Stimulated activated naive CD8-positive, alpha-beta T cell treated with anti-CD3 and anti-CD28 coated beads, Interleukin-15, Interleukin-2, amounts not matched to agents 100 ng/mL and 50 ng/mL, for 24 hours (primary cell): ENCODE data around the gene CACNB4.

Experiments
- H3K27ac Mint-ChIP-seq: one replicate; pipeline ENCODE4 v1.8.0; 2021; ENCODE audit warnings: mild to moderate bottlenecking, mixed read lengths
- H3K27me3 Mint-ChIP-seq: one replicate; pipeline ENCODE4 v1.8.0; 2021; ENCODE audit warnings: mixed read lengths
- H3K36me3 Mint-ChIP-seq: one replicate; pipeline ENCODE4 v1.8.0; 2021; ENCODE audit warnings: low read depth, mixed read lengths
- H3K4me1 Mint-ChIP-seq: one replicate; pipeline ENCODE4 v1.8.0; 2021; ENCODE audit warnings: low read depth, mixed read lengths
- H3K4me3 Mint-ChIP-seq: one replicate; pipeline ENCODE4 v1.8.0; 2021; ENCODE audit warnings: mild to moderate bottlenecking, mixed read lengths
- H3K9me3 Mint-ChIP-seq: one replicate; pipeline ENCODE4 v1.8.0; 2021; ENCODE audit warnings: mixed read lengths

The CACNB4 gene

GRCh38 chr2:151860210-151860609, 238.6 kb downstream of the CACNB4 start:
- no peaks in the 10 kb centered on the region for H3K4me1 Mint-ChIP-seq
- no peaks in the 10 kb centered on the region for H3K36me3 Mint-ChIP-seq
- H3K4me3 Mint-ChIP-seq, result no peak overlapping the region
- H3K27me3 Mint-ChIP-seq, result peaks cover 5% of the 10 kb centered on the region
- no peaks in the 10 kb centered on the region for H3K9me3 Mint-ChIP-seq
- H3K27ac Mint-ChIP-seq, result no peak overlapping the region

GRCh38 chr2:151857650-151858049, 241.2 kb downstream of the CACNB4 start:
- Mint-ChIP-seq H3K4me3 (no peak overlapping the region), H3K4me1 (no peaks in the 10 kb centered on the region), H3K27me3 (no peaks in the 10 kb centered on the region), H3K36me3 (no peaks in the 10 kb centered on the region), H3K27ac (no peak overlapping the region), H3K9me3 (no peaks in the 10 kb centered on the region)

DNA sequence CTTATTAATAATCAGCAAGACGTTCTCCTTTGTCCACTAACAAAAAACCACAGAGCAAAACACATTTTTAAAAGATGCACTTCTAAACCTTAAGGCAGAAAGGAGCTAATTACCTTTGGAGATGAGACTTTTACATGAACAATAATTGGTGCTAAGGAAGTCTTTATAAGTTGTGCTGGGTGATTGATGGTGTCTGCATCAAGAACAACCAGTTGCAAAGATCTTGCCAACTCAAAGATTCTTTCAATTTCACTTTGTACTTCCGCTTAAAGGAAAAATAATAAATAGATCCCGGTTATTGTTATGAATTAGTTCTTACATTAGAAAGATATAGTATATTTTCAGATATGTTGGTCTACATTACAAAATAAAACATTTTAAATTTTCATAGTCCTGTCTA, 243.7 kb downstream of the CACNB4 start:
- H3K27ac Mint-ChIP-seq, result no peak overlapping the region
- no peaks in the 10 kb centered on the region for H3K9me3 Mint-ChIP-seq
- no peak overlapping the region for H3K4me3 Mint-ChIP-seq
- H3K4me1 Mint-ChIP-seq, result no peaks in the 10 kb centered on the region
- H3K36me3 Mint-ChIP-seq, result no peaks in the 10 kb centered on the region
- H3K27me3 Mint-ChIP-seq, result no peaks in the 10 kb centered on the region

- no peaks in the 10 kb centered on the region for H3K27me3 Mint-ChIP-seq
- no peaks in the 10 kb centered on the region for H3K9me3 Mint-ChIP-seq
- H3K36me3 Mint-ChIP-seq, result no peaks in the 10 kb centered on the region
- no peak overlapping the region for H3K27ac Mint-ChIP-seq
- H3K4me1 Mint-ChIP-seq, result no peaks in the 10 kb centered on the region
- no peak overlapping the region for H3K4me3 Mint-ChIP-seq
Measured at GRCh38 chr2:151853070-151853758, 245.6 kb downstream of the CACNB4 start.

GRCh38 chr2:151852260-151853069, 246.4 kb downstream of the CACNB4 start:
- Mint-ChIP-seq H3K4me1 (no peaks in the 10 kb centered on the region), H3K4me3 (no peak overlapping the region), H3K27ac (no peak overlapping the region), H3K9me3 (no peaks in the 10 kb centered on the region), H3K36me3 (no peaks in the 10 kb centered on the region), H3K27me3 (no peaks in the 10 kb centered on the region)

DNA sequence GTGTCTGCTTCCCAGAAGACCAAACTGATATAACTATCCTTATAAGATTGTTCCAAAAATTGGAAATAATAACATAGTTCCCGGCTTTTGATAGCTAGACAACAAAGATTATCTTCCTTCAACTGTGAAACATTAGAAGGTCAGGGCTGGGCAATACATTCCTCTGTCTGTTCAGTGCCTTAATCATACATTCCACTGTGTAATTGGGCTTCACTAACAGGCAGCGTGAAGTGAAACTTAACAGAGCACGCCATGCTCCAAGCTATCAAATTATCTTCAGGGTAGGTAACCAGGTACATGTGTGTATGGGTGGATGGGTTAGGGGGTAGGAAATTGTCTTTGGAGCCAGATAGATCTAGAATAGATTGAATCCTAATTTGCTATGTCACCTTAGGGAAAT, 247.1 kb downstream of the CACNB4 start:
- Mint-ChIP-seq H3K27me3 (no peaks in the 10 kb centered on the region), H3K4me1 (no peaks in the 10 kb centered on the region), H3K36me3 (no peaks in the 10 kb centered on the region), H3K27ac (no peak overlapping the region), H3K4me3 (no peak overlapping the region), H3K9me3 (no peaks in the 10 kb centered on the region)

- H3K27me3 Mint-ChIP-seq, result no peaks in the 10 kb centered on the region
- H3K27ac Mint-ChIP-seq, result no peak overlapping the region
- H3K4me3 Mint-ChIP-seq, result no peak overlapping the region
- no peaks in the 10 kb centered on the region for H3K36me3 Mint-ChIP-seq
- no peaks in the 10 kb centered on the region for H3K4me1 Mint-ChIP-seq
- H3K9me3 Mint-ChIP-seq, result no peaks in the 10 kb centered on the region
Measured at GRCh38 chr2:151849413-151850010, 249.3 kb downstream of the CACNB4 start.

GRCh38 chr2:151845884-151846283, 253.0 kb downstream of the CACNB4 start:
- no peaks in the 10 kb centered on the region for H3K27me3 Mint-ChIP-seq

GRCh38 chr2:151845481-151845880, 253.4 kb downstream of the CACNB4 start:
- Mint-ChIP-seq H3K4me1 (peaks cover 7% of the 10 kb centered on the region), H3K36me3 (no peaks in the 10 kb centered on the region), H3K27ac (no peak overlapping the region), H3K9me3 (no peaks in the 10 kb centered on the region), H3K27me3 (no peaks in the 10 kb centered on the region), H3K4me3 (no peak overlapping the region)

More at GRCh38 chr2:151845884-151846283, 253.0 kb downstream of the CACNB4 start:
- H3K4me3 Mint-ChIP-seq, result no peak overlapping the region
- peaks cover 7% of the 10 kb centered on the region for H3K4me1 Mint-ChIP-seq
- H3K36me3 Mint-ChIP-seq, result no peaks in the 10 kb centered on the region
- H3K9me3 Mint-ChIP-seq, result no peaks in the 10 kb centered on the region
- no peak overlapping the region for H3K27ac Mint-ChIP-seq

DNA sequence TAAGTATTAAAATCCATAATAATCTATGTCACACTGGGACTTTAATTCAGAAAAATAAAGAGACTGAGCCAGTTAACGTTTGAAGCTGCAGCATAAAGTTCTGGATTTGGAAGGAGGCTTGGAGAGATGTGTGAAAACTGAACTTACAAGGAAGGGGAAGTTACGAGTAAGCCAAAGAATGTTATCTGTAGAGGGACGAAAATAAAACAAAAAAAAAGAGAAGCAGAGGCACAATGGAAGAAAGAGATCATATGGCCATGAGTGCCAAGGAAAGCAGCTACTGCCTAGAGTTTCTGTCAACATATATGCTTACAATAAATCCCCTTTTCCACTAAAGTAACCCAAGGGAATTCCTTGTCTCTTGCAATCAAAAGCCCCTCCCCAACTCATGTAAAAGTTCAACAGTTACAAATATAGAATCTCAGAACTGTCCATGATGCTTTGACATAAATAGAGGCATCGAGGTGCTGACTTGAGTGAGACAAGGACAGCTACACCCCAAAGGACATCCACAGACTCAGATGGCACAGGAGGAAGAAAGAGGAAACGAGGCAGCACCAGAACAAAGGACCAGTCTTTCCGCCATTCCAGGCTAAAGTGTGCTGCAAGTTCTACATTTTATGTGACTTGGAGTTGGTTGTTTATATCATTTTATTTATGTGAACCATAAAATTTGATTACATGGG, 254.5 kb downstream of the CACNB4 start:
- Mint-ChIP-seq H3K4me1 (peaks cover 7% of the 10 kb centered on the region), H3K9me3 (no peaks in the 10 kb centered on the region), H3K36me3 (no peaks in the 10 kb centered on the region), H3K4me3 (no peak overlapping the region), H3K27me3 (no peaks in the 10 kb centered on the region), H3K27ac (no peak overlapping the region)

DNA sequence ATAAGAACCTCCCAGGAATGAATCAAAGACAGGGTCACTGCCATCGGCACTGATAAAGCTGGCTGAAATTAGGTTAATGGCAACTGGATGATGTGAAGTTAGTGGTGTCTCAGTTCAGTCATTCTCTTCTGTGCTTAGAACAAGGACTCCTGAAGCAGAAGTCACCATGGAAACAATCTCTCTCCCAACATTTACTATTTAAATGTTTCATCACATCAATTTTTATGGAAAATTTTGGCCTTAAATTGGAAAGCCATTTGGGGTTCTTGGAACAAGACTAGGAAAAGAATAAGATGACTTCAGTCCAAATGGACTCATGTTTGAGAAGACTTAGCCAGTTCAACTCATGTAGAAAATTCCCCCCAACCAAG, 255.2 kb downstream of the CACNB4 start:
- no peak overlapping the region for H3K4me3 Mint-ChIP-seq
- H3K9me3 Mint-ChIP-seq, result no peaks in the 10 kb centered on the region

GRCh38 chr2:151842830-151843690, 255.8 kb downstream of the CACNB4 start:
- Mint-ChIP-seq H3K9me3 (no peaks in the 10 kb centered on the region), H3K36me3 (no peaks in the 10 kb centered on the region), H3K27me3 (no peaks in the 10 kb centered on the region), H3K4me1 (peaks cover 7% of the 10 kb centered on the region), H3K27ac (no peak overlapping the region), H3K4me3 (no peak overlapping the region)

More for the DNA sequence above, 255.2 kb downstream of the CACNB4 start:
- Mint-ChIP-seq H3K27me3 (no peaks in the 10 kb centered on the region), H3K4me1 (peaks cover 7% of the 10 kb centered on the region), H3K36me3 (no peaks in the 10 kb centered on the region), H3K27ac (no peak overlapping the region)

DNA sequence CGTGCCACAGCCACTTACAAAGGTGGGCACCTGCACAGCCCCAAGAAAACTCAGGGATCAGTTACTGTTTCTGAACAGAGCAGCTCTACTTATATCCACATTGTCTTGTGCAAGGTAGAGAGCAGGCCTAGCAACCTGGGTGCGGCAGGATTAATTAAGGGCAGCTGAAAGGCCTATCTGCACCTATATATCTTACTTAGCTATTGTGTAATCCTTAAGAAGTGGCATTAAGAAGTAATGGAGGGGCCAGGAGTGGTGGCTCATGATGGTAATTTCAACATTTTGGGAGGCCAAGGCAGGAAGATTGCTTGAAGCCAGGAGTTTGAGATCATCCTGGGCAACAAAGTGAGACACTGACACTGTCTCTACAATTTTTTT, 257.8 kb downstream of the CACNB4 start:
- peaks cover 7% of the 10 kb centered on the region for H3K4me1 Mint-ChIP-seq
- H3K9me3 Mint-ChIP-seq, result no peaks in the 10 kb centered on the region
- H3K27ac Mint-ChIP-seq, result no peak overlapping the region
- H3K36me3 Mint-ChIP-seq, result no peaks in the 10 kb centered on the region
- H3K27me3 Mint-ChIP-seq, result no peaks in the 10 kb centered on the region
- H3K4me3 Mint-ChIP-seq, result no peak overlapping the region
